Measurements from ENCODE around the gene ATAD3B.

DNA sequence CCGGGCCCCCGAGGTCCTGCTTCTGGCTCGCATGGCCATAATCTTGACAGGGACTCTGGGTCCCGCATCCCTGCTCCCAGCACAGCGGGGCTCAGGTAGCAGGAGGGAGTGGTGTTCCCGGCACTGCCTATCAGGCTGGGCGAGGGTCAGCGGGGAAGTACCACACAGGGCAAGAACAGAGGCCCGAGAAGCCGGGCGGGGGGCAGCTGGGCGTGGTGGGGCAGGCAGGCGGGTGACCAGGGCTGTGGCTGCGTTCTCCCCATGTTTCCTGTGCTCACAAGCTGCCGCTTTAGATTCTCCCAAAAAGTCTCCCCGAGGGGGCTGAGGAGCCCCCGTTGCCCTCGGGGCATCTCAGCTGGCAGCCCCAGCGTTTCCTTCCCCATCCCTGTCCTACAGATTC, 18.3 kb downstream of the ATAD3B start:
- TF ChIP-seq, protein P1, sequence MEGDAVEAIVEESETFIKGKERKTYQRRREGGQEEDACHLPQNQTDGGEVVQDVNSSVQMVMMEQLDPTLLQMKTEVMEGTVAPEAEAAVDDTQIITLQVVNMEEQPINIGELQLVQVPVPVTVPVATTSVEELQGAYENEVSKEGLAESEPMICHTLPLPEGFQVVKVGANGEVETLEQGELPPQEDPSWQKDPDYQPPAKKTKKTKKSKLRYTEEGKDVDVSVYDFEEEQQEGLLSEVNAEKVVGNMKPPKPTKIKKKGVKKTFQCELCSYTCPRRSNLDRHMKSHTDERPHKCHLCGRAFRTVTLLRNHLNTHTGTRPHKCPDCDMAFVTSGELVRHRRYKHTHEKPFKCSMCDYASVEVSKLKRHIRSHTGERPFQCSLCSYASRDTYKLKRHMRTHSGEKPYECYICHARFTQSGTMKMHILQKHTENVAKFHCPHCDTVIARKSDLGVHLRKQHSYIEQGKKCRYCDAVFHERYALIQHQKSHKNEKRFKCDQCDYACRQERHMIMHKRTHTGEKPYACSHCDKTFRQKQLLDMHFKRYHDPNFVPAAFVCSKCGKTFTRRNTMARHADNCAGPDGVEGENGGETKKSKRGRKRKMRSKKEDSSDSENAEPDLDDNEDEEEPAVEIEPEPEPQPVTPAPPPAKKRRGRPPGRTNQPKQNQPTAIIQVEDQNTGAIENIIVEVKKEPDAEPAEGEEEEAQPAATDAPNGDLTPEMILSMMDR (IDR thresholded peaks at IDR 0.05; ENCODE audit: insufficient read depth, low read depth, low read length): no peak
- no peak for TF ChIP-seq EZH2 (IDR thresholded peaks at IDR 0.05; ENCODE audit: insufficient read depth, low read length)
